SU-DHL-6 (cell line): ENCODE data around the gene MROH2B.

ENCODE experiments used
- H2AFZ ChIP-seq: fragments of 200-600 bp; sonication (generic); 2 replicates; pipeline ENCODE4 v1.6.1; 2014; ENCODE audit warnings: low read depth, mild to moderate bottlenecking, moderate library complexity, mixed read lengths, antibody characterized with exemption, low read length; ENCODE audit not compliant: severe bottlenecking
- H3F3A ChIP-seq: fragments of 200-600 bp; shearing (Covaris generic); 2 replicates; pipeline ENCODE4 v1.6.0; 2016; ENCODE audit warnings: antibody characterized with exemption, mild to moderate bottlenecking; ENCODE audit not compliant: insufficient read depth
- H3K27ac ChIP-seq: fragments of 200-600 bp; sonication (generic); 2 replicates; pipeline ENCODE4 v1.5.1; 2016; ENCODE audit warnings: low read depth, mild to moderate bottlenecking, low read length, moderate library complexity, mixed read lengths
- H3K27me3 ChIP-seq: fragments of 200-600 bp; sonication (generic), shearing (Covaris generic); 2 replicates; pipeline ENCODE4 v1.6.0; 2014; ENCODE audit warnings: mild to moderate bottlenecking, low read length
- H3K36me3 ChIP-seq: fragments of 200-600 bp; sonication (generic); 2 replicates; pipeline ENCODE4 v1.6.1; 2014; ENCODE audit warnings: mild to moderate bottlenecking, low read length, mixed read lengths
- H3K4me2 ChIP-seq: fragments of 300-600, 200-600 bp; shearing (Covaris generic), sonication (generic); 2 replicates; pipeline ENCODE4 v1.6.0; 2014; ENCODE audit warnings: low read length, low read depth, mild to moderate bottlenecking; ENCODE audit not compliant: poor library complexity, severe bottlenecking
- H3K4me3 ChIP-seq: fragments of 200-600 bp; sonication (generic); 2 replicates; pipeline ENCODE4 v1.5.1; 2014; ENCODE audit warnings: antibody characterized with exemption, low read length, mild to moderate bottlenecking, mixed read lengths; ENCODE audit not compliant: insufficient read depth, poor library complexity, severe bottlenecking
- H3K79me2 ChIP-seq: fragments of 200-600 bp; sonication (generic); 2 replicates; pipeline ENCODE4 v1.6.1; 2014; ENCODE audit warnings: mild to moderate bottlenecking, low read length, moderate library complexity; ENCODE audit not compliant: insufficient read depth
- H3K9ac ChIP-seq: fragments of 200-600 bp; sonication (generic); 2 replicates; pipeline ENCODE4 v1.7.0; 2014; ENCODE audit warnings: mild to moderate bottlenecking, low read length
- H3K9me2 ChIP-seq: fragments of 200-600 bp; sonication (generic); replicated peaks from 2 replicates; pipeline ENCODE4 v1.6.1; 2014; ENCODE audit warnings: low read length; ENCODE audit not compliant: insufficient read depth
- H3K9me3 ChIP-seq: fragments of 200-600 bp; sonication (generic); 2 replicates; pipeline ENCODE4 v1.6.1; 2014; ENCODE audit warnings: low read length, mixed read lengths; ENCODE audit not compliant: insufficient read depth
- H4K20me1 ChIP-seq: fragments of 200-600 bp; sonication (generic); 2 replicates; pipeline ENCODE4 v1.6.1; 2014; ENCODE audit warnings: low read depth, mild to moderate bottlenecking, antibody characterized with exemption, low read length, moderate library complexity, mixed read lengths
- CTCF ChIP-seq: fragments of 200-600 bp; sonication (generic); IDR thresholded peaks from one replicate; pipeline ENCODE4 v1.5.1; 2017; ENCODE audit warnings: antibody characterized with exemption, mild to moderate bottlenecking, low read length, moderate library complexity; ENCODE audit not compliant: insufficient read depth, poor library complexity, severe bottlenecking
- EZH2phosphoT487 ChIP-seq: fragments of 200-600 bp; sonication (generic), shearing (Covaris generic); conservative IDR thresholded peaks from 2 replicates; pipeline ENCODE4 v1.6.1; 2018; ENCODE audit warnings: mild to moderate bottlenecking, antibody characterized with exemption, low read length, moderate library complexity, mixed read lengths

MROH2B gene

GRCh38 chr5:41010572-41010971 is 60.6 kb downstream of the MROH2B start:
- TF ChIP-seq CTCF (no peak), EZH2phosphoT487 (no peak)
- H3K9ac ChIP-seq = no peak overlapping the region
- H4K20me1 ChIP-seq = no peaks in the 10 kb centered on the region
- no peak overlapping the region for H3K4me2 ChIP-seq
- no peak overlapping the region for H3K27ac ChIP-seq
- H3F3A ChIP-seq = no peaks in the 10 kb centered on the region
- H2AFZ ChIP-seq = no peak overlapping the region
- H3K36me3 ChIP-seq = no peaks in the 10 kb centered on the region
- H3K4me3 ChIP-seq = no peak overlapping the region
- H3K79me2 ChIP-seq = no peaks in the 10 kb centered on the region
- H3K9me2 ChIP-seq = no peaks in the 10 kb centered on the region
- no peaks in the 10 kb centered on the region for H3K9me3 ChIP-seq
- no peaks in the 10 kb centered on the region for H3K27me3 ChIP-seq

GRCh38 chr5:41009232-41009631 is 61.9 kb downstream of the MROH2B start:
- H3K27ac ChIP-seq = no peak overlapping the region

GRCh38 chr5:41004931-41005330 is 66.2 kb downstream of the MROH2B start:
- TF ChIP-seq EZH2phosphoT487 (no peak), CTCF (no peak)
- Histone ChIP-seq H3K9me2 (no peaks in the 10 kb centered on the region), H3K4me3 (no peak overlapping the region), H4K20me1 (no peaks in the 10 kb centered on the region), H3K4me2 (no peak overlapping the region), H3K9ac (no peak overlapping the region), H3K27me3 (no peaks in the 10 kb centered on the region), H3F3A (no peaks in the 10 kb centered on the region), H3K36me3 (no peaks in the 10 kb centered on the region), H3K27ac (no peak overlapping the region), H3K9me3 (no peaks in the 10 kb centered on the region), H3K79me2 (no peaks in the 10 kb centered on the region), H2AFZ (no peak overlapping the region)

More at GRCh38 chr5:41009232-41009631, 61.9 kb downstream of the MROH2B start:
- no peaks in the 10 kb centered on the region for H3K9me2 ChIP-seq
- H3K9me3 ChIP-seq = no peaks in the 10 kb centered on the region
- H3F3A ChIP-seq = no peaks in the 10 kb centered on the region
- H3K9ac ChIP-seq = no peak overlapping the region
- H4K20me1 ChIP-seq = no peaks in the 10 kb centered on the region
- no peaks in the 10 kb centered on the region for H3K36me3 ChIP-seq
- H3K4me2 ChIP-seq = no peak overlapping the region
- H3K79me2 ChIP-seq = no peaks in the 10 kb centered on the region
- no peak overlapping the region for H2AFZ ChIP-seq
- no peak overlapping the region for H3K4me3 ChIP-seq
- no peaks in the 10 kb centered on the region for H3K27me3 ChIP-seq
- no peak for TF ChIP-seq EZH2phosphoT487
- no peak for TF ChIP-seq CTCF
